HPDE6-E6E7 (cell line): ENCODE data around the gene TBC1D12.
A peak's percentile ranks its signal among the peaks of the same experiment; 100 is the strongest.
"Not testable (repeated sequence)": the region's sequence is repeated elsewhere in the genome, so short reads cannot be mapped to it uniquely, and the experiment has no call there.

Experiments used
- DNase-seq: peaks from one replicate; pipeline ENCODE4 v3.0.0; 2011; ENCODE audit warnings: missing footprints; ENCODE audit errors: extremely low spot score

Gene TBC1D12

DNA sequence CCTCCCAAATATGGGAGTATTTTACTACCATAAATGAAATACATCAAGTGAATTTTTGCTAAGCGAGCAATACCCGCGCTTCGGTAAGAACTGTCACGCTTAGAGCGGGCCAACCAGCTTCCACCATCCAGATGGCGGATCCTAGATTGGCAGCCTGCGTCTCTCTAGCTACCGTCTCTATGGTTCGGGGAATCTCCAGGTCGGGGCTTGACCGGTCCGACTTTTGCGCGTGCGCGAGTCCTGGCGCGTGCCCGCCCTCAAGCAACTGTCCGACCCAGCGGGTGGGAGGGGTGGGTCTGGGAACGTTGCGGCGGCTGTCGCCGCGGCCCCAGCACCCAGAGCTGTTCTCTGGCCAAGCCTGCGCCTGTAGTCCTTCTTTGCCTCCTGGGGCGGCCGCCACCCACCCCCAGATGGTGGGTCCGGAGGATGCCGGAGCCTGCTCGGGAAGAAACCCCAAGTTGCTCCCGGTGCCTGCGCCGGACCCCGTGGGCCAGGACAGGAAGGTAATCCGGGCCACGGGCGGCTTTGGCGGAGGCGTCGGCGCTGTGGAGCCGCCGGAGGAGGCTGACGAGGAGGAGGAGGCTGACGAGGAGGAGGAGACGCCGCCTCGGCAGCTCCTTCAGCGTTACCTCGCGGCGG is at the start of gene TBC1D12:
TBC1D12 (plus strand) TSS at position 338 of the 639 bp plus-strand sequence; CDS start at position 411, 73 bp downstream.
- DNase-seq, result peak; percentile 88

DNA sequence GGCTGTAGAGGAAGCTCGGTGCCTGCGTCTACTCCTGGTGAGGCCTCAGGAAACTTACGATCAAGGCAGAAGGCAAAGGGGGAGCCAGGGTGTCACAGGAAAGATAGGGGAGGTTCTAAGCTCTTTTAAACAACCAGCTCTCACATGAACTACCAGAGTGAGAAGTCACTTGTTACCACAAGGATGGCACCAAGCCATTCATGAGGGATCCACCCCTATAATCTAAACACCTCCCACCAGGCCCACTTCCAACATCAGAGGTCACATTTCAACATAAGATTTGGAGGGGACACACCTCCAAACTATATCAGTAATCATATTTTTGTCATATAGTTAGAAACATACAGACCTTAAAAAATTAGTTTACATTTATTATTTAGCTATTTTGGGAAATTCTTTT is 49.0 kb upstream of the TBC1D12 start:
- DNase-seq, result no peak

DNA sequence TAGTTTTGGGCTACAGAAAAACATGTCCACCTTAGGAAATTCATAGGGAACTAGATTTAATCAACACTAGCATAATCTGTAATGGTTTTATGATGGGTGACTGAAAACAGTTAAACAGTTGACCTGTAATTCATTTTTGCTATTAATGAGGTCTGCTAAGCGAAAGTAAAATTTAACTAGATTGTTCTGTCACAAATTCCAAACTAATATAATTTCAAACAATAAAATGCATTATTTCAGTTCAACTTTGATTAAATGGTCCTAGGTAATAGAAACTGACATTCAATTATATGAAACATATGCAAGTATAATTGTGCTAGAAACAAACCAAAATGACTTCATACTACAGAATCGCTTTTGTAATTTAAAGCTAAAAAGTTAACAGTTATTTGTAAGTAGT is 46.5 kb upstream of the TBC1D12 start:
- no peak for DNase-seq

DNA sequence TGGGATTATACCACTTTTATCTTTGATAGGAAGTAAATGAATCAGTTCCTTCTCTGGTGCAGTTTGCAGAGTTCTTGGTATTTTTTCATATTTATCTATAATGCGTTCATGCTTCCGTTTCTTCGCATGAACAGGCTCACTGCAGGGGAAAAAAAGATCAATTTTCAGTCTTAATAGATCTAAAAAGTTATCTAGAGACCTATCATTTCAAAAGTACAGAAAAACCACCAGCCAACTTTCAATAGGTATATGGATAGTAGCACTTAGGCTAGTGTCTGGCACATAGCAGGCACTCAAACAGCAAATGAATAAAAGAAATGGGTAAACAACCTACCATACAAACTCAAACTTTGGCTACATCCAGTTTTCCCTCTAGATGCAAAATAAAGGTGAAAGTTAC is 45.1 kb upstream of the TBC1D12 start:
- DNase-seq, result no peak

DNA sequence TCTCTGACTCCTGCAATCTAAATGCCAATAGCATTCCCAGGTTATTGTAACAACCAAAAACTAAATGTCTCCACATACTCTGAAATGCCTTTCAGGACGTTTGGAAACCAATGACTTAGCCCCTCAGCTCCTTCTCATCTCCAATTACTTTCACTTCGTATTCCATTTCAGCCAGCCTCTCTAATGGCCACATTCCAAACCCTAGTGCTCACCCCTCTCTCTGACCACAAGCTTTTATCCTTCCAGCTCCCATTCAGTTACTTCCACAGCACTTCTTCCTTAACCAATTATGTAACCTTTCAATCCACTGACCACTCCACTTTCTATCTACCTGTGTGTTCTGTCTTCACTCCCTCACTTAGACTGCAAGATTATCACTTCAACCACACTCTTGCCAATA is 43.9 kb upstream of the TBC1D12 start:
- DNase-seq, result peak; percentile 67

DNA sequence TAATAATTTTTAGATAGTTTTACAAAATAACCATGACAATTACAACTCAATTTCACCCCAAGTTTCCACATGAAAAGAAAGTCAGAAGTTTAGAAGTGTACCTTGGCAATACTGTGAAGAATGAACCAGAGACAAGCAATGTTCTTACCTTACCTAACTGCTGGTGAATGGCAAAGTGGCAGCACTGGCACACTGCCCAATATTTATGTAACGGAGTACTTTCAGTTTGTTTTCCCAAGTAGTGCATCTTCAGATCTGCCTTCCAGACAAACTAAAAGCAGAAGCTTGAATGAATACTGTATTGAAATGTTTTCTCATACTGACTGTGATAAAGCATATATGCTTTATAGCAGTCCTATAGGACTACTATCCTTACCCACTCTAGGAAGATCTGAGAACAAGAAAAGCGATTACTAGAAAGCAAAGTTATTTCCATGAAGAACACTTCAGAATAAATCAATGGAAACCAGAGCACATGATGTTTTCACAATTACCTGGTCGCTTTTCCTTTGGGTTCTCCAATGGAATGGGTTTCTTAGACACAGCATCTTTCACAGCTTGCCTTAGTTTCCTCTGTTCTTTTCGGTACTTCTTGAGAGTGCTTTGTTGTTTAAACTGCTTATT is 41.1 kb upstream of the TBC1D12 start:
- DNase-seq, result no peak

DNA sequence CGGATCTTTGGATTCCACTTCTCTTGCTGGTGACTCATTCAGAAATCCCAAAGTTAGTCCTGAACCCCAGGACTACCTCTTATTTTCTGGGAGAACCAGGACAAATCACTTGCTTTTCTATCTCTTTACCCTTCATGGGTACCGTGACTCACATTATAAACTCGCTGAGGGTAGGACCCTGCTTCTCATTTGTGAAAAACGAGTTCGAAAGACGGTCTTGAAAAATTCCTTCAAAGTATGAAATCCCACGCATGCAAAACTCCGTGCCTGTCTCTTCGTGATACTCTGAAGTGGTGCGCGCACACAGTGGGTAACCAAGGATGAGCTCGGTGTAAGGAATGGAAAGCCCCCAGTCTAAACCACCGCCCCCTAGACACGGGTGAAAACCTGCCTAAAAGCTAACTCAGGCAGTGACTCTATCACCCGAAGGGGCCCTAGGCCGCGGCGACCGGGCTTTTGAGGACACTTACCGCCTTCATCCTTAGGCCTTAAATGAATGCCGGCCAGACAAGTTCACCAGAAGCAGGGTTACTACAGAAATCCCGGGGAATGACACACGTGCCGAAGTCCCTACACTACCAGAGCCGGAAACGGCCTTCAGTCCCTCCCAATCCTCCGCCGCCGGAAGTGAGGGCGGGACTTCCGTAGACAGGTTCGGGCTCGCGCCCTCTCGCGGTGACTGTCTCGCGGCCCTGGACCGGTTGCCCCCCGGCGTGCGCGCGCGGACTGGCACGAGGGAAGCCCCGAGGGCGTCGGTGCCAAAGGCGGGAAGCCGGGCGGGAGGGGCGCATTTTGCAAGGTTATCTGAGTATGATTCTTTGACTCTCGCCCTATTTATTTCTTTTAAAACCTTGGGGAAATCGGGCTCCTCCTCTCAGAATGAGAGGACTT is 39.7 kb upstream of the TBC1D12 start, which contains the start of gene NOC3L:
NOC3L (minus strand) TSS at position 580 of the 891 bp plus-strand sequence; CDS start at position 479, 101 bp downstream.
- DNase-seq, result peak; percentile 90

DNA sequence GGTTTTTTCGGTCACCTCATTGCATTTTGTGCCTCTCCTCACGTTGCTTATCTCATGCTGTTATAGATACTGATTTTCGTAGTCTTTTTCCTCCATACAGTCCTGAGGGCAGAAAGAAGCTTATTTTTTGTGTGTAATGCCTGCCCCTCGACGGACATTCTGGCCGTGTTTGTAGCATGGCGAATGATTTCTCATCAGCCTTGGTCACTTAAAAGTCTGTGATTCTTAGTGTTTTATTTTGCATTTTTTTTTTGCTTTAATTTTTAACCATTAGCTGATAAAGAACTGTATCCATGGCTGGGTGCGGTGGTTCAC is 39.1 kb upstream of the TBC1D12 start:
- no peak for DNase-seq

DNA sequence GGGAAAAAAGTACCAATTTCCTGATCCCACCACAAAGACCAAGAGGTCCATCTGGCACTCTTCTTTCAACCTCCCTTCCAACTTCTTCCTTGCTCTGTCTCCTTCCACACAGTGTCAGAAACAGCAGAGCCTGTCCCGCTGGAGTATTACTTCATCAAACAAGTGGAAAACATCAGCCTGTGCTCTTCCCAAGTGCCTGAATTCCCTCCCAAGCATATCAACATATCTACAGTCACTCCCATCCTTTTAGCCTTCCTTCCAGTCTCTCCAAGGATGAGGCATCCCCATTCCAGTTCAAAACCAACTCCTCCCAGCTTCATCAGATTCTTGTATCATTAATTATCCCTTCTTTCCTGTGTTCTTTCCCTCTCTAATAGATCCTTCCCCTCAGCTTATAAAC is 37.9 kb upstream of the TBC1D12 start:
- no peak for DNase-seq

DNA sequence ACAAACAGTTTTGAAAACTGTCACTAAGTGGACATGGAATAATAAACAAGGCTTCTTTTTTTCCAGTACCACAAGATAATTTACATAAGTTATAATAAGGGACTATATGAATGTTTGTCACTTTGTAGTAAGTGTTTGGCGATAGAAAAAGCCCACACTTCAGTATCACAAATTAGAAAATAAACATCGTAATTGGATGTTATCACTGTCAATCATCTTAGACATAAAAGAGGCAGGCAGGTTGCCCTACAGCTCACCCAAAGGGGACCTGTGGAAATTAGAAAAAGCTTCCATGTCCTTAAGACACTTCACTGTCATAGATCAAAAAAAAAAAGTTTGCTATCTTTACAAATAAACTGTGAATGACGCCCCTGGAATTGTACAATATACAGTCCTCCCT is 36.0 kb upstream of the TBC1D12 start:
- DNase-seq, result no peak

DNA sequence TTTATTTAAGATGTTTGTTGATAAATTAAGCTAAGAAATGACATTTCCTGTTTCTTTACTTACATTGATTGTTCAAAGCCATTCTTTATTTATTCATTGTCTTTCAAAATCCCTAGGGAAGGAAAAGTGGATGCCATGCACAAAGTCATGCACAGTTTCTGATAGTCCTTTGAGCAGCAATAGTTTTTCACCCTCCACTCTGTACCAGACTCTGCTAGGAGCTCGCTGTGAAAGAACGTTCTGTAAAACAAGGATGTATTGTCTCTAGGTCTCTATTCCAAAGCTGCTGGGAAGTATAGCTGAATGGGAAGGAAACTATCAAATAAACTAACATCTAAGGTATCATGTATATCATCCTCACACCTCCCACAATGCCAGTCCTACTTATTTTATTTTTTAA is 31.8 kb upstream of the TBC1D12 start:
- DNase-seq, result no peak

DNA sequence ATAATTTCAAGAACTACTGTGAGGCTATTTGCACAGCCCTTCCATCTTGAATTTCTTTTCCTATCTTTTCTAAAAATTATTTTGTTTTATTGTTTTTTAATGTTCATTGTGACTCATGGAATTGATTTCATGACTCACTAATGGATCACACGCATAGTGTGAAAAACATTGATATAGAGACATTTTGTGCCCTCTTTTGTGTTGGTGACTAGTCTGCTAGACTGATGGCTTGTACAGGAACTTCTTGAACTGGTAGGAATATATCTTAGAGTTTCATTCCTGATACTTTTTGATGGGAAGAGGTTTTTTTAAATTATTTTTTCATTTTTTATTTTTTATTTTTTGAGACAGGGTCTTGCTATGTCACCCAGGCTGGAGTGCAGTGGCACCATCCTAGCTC is 27.0 kb upstream of the TBC1D12 start:
- no peak for DNase-seq

DNA sequence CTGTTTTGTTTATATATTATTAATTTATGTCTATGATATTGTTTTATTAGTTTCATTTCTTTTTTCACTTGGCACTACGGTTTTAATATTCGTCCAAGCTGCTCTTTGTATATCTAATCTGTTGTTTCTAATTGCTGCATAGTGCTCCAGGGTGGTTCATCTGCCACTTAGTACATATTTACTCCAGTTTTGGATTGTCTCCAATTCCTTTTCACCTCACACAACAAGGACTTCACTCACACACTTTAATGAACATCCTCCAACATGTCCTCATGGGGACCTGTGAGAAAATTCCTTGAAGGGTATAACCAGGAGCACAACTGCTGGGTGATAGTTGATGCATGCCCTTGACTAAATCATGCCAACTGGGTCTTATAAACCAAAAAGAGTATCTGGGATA is 25.5 kb upstream of the TBC1D12 start:
- no peak for DNase-seq

DNA sequence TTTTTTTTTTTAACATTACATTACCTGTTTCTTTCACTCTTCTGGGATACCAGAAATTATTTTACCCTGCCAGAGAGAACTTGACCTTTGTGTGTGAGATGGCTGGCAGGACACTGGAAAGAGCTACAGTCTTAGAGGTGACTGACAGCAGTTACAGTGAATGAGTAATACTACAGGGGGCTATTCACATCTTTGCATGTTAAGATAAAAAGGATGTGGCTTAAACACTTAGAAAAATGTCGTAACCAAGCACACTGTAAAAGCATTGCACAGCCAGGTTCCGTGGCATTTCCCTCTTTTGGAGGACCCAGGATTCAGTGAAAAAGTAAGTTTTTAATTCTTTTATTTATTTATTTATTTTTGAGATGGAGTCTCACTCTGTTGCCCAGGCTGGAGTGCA is 18.8 kb upstream of the TBC1D12 start:
- DNase-seq, result no peak

DNA sequence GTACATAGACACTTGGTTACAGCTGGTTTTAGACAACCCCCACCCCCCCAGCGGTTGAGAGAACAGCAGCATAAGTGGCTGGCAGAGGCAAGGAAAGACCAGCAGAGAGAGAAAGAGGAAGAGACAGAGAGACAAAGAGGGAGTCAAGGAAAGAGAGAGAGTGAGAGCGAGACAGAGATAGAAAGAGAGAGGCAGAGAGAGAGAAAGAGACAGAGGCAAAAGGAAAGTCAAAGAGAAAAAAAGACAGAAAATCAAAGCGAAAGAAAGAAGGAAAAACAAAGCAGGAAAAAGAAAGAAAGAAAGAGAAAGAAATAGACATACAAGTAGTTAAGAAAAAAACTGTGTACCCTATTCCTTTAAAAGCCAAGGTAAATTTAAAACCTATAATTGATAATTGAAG is 16.6 kb upstream of the TBC1D12 start:
- not testable (repeated sequence) for DNase-seq

DNA sequence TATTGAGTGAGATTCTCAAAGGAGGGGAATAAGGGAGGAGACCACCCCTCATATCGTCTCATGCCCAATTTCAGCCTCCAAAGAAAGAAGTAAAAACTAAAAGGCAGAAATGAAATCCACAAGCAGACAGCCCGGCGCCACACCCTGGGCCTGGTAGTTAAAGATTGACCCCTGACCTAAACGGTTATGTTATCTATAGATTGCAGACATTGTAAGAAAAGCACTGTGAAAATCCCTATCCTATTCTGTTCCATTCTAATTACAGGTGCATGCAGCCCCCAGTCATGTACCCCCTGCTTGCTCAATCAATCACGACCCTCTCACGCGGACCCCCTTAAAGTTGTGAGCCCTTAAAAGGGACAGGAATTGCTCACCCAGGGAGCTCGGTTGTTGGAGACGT is 10.2 kb upstream of the TBC1D12 start:
- not testable (repeated sequence) for DNase-seq

DNA sequence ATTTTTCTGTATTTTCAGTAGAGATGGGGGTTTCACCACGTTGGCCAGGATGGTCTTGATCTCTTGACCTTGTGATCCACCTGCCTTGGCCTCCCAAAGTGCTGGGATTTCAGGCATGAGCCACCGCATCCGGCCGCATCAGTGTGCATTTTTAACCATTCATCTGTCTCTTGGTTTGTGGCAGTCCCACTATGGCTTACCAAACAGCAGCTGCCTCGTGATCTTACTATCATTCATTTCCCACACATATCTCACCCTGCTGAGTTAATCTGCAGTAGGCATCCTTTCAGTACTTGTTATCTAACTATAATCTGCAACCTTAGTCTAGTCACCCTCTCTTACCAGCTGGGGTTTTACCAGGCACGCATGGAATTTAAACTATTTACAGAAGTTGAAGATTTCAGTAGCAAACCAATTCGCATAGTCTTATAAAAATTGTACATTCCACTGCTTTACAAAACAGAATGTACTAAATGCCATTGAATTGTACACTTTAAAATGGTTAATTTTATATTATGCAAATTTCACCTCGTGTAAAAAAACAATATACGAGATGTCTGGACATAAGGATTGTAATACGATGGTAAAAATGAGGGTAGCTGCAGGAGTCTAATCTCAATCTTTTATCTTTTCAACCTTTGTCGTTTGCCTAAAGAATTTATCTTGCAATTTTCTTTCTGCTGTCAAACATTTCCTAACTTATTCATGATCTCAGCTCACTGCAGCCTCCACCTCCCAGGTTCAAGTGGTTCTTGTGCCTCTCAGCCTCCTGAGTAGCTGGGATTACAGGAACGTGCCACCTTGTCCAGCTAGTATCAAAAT is 4.6 kb upstream of the TBC1D12 start:
- DNase-seq, result no peak

DNA sequence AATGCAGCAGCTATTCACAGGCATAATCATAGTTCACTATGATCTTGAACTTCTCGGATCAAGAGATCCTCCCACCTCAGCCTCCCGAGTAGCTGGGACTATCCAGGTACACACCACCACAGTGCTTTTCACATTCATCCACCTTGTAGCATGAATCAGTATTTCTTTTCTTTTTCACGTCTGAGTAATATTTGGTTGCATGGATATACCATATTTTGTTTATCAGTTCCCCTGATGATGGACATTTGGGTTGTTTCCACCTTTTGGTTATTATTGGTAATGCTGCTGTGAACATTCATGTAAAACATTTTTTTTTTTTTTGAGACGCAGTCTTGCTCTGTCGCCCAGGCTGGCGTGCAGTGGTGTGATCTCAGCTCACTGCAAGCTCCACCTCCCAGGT is 3.6 kb upstream of the TBC1D12 start:
- DNase-seq, result no peak

DNA sequence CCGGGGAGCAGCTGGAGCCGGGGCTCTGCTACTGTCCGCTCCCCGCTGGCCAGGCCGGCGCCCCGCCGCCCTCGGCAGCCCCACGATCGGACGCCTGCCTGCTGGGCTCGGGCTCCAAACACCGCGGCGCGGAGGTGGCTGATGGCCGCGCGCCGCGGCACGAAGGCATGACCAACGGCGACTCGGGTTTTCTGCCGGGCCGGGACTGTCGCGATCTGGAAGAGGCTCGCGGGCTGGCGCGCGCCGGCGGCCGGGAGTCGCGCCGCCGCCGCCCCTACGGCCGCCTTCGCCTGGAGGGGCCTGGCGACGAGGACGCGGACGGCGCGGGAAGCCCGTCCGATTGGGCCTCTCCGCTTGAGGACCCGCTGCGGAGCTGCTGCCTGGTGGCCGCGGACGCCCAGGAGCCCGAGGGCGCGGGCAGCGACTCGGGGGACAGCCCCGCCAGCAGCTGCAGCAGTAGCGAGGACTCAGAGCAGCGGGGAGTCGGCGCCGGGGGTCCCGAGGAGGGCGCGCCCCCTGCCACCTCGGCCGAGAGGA is 570 bp downstream of the TBC1D12 start:
- DNase-seq, result peak; percentile 22

DNA sequence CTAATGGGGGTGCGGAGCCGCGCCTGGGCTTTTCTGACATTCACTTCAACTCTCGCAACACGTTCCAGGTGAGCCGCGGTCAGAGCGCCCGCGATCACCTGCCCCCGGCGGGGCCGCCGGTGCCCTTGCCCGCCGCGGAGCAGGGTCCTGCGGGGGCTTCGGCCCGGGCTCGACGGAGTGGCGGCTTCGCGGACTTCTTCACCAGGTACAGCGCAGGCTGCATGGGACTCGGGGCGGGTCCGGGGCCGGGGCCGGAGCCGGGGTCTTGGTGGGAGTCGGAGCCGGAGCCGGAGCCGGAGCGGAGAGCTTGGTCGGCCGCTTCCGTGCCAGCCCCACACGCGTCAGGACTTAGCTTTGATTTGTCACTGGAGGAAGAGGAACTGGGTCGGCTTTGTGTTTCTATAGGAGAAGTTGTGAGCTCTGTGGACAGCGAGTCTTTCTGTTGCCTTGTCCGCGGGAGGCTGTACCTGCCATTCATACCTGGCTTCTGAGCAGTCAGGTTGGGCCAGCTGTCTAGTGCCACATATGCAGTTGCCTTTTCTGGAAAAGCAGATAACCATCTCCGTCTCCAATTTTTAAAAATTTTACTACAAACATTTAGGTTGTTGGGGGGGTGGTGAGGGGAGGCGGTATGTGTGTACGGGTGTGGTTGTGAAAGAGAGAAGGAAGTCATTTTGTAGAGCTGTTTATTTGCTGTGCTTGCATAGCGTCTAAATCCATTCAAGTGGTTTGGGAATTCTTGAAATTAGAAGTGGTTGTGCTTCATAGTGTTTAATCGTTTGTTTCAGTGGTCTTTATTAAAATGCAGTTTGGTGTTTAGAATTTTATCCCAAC is 1.3 kb downstream of the TBC1D12 start:
- peak; percentile 41 for DNase-seq

DNA sequence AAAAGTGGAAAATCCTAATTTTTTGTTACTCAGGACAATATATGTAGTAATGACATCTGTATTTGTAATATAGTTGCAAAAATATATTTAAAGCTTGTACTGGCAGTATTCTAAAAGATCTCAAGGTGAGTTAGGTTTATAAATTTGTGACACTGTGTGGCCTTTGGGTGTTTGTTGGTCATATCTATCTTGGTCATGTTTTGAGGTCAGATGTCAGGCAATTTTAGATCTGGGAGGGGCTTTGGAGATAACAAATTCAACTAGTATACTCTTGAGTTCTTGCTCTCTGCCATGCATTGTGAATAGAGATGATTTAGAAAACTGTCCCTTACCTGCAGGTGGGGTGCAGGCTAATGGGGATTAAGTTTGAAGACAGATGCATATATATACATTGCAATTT is 3.1 kb downstream of the TBC1D12 start:
- DNase-seq, result no peak
